Fibroblast of lung (primary cell): Measurements from ENCODE around the gene CORO1C.

ENCODE experiments used
- EZH2 ChIP-seq: IDR thresholded peaks from 2 replicates; pipeline ENCODE4 v1.5.1; 2012; ENCODE audit warnings: low read length, control low read depth, mild to moderate bottlenecking; ENCODE audit errors: missing control alignments
- TF ChIP-seq, protein P1 (sequence below), 2 donors: IDR thresholded peaks in 1 of 2; conservative IDR thresholded peaks in 1 of 2; 1 replicate in 1 of 2; 2 replicates in 1 of 2; pipeline ENCODE4 v1.5.1; 2011 to 2012; ENCODE audit warnings: low read length in 2 of 2, control low read depth in 1 of 2, inconsistent platforms in 1 of 2, low read depth in 1 of 2, mild to moderate bottlenecking in 1 of 2

DNA sequence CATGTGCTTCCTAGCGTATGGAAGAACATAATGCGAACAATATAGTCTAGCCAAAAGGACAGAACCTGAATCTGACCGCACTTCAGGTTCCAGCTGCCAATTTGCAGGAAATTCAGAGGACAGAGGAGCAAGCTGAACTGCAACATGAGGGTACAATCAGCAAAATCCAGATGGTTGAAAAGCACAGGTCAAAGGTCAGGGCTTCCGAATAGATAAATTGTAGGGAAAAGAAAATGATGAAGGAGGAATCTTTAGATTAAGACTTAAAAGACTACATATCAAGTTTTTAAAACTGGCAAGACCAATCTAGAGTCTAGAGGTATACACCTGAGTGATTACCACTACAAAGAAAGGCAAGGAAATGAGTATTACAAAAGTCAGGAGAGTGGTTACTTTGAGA is 55.5 kb downstream of the CORO1C start:
- TF ChIP-seq, protein P1, sequence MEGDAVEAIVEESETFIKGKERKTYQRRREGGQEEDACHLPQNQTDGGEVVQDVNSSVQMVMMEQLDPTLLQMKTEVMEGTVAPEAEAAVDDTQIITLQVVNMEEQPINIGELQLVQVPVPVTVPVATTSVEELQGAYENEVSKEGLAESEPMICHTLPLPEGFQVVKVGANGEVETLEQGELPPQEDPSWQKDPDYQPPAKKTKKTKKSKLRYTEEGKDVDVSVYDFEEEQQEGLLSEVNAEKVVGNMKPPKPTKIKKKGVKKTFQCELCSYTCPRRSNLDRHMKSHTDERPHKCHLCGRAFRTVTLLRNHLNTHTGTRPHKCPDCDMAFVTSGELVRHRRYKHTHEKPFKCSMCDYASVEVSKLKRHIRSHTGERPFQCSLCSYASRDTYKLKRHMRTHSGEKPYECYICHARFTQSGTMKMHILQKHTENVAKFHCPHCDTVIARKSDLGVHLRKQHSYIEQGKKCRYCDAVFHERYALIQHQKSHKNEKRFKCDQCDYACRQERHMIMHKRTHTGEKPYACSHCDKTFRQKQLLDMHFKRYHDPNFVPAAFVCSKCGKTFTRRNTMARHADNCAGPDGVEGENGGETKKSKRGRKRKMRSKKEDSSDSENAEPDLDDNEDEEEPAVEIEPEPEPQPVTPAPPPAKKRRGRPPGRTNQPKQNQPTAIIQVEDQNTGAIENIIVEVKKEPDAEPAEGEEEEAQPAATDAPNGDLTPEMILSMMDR (conservative IDR thresholded peaks at IDR 0.05 in 1 of 2, IDR thresholded peaks at IDR 0.05 in 1 of 2; ENCODE audit: low read depth in 1 of 2, low read length in 2 of 2) = no peak
- TF ChIP-seq EZH2 = no peak
